ENCODE results near the gene ANKRD28.

Gene ANKRD28

DNA sequence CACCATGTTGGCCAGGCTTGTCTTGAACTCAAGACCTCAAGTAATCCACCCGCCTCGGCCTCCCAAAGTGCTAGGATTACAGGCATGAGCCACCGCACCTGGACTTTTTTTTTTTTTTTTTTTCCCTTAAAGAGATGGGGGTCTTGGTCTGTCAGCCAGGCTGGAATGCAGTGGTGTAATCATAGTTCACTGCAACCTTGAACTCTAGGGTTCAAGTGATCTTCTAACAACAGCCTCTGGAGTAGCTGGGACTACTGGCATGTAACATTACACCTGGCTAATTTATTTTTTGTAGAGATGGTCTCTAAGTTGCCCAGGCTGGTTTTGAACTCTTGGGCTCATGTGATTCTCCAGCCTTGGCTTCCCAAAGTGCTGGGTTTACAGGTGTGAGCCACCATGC, 81.6 kb downstream of the ANKRD28 start:
- no peak for DNase-seq

DNA sequence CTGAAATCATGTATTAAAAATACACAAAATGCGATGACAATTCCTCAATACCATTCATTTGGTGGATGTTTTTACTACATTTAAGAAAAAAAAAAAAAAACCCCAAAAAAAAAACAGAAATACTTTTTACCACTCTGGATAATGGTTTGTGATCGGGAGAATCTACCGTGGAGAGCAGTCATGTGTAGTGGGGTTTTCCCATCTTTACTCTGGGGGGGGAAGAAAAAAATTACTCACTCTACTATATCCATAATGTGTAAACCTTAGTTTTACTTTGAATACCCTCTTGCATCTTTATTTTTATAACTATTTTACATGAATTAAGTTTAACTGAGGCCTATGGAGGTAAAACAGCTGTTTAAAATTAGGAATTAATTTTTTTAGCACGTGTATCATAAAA, 83.3 kb downstream of the ANKRD28 start:
- no peak for DNase-seq

DNA sequence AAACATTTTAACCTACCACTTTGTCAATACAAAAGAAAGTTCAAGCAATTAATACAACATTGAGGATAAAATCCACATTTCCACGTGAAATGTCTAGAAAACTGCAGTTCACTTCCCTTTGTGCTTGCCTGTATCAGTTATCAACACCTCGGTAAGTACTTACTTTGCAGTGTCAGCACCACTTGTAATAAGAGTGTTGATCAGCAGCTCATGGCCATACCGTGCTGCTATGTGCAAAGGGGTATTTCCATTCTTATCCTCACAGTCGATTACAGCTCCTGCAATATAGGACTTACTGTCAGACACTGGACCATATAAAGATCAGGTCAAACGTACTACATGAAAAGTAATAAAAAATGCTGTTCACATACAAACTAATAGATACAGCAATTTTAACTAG, 84.4 kb downstream of the ANKRD28 start:
- DNase-seq, result no peak

DNA sequence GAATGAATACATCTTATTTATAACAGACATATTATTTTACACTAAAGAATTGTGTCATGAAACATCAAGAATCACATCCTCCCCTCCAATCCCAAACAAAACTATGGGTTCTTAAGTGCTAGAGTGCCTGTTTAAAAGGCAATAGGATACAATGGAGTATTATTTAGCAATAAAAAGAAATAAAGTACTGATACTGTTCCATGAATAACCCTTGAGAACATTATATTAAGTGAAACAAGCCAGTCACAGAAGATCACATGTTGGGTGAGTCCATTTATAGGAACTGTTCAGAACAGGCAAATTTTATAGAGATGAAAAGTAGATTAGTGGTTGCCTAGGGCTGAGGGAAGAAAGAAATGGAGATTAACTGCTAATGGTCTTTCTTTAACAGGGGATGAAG, 86.5 kb downstream of the ANKRD28 start:
- no peak for DNase-seq

DNA sequence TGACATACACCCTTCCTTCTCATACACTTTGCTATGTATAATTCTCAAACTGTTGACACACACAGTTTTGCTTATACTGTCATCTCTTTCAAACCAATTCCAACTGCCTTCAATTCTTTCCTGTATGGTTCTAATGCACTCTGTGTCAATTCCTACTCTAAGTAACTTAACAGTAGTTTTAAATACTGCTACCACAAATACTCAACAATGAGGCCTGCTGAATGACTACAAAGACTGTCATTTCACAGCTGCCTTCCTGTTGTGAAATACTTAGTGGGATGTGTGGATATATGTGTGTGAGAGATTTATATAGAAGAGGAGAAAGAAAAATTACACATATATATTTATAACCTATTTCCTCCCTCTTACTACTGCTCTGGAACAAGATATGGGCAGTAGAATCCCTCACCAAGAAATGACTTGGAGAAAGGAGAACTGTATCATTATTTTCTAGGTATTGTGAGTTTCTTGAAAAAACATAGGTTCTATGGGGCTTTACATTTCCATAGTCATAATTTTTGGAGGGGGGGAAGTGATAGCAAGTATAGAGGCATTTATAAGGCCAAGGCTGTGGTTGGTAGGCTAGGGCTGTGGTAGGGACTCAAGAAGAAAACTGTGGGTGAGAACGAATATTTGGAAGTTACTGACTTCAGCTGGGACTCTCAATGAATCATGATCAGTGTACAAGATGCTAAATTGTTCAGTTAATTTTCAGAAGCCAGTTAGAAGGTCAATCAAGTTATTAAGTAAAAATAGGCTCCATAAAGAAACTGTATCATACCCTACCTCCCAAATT, 88.7 kb downstream of the ANKRD28 start:
- DNase-seq, result no peak

DNA sequence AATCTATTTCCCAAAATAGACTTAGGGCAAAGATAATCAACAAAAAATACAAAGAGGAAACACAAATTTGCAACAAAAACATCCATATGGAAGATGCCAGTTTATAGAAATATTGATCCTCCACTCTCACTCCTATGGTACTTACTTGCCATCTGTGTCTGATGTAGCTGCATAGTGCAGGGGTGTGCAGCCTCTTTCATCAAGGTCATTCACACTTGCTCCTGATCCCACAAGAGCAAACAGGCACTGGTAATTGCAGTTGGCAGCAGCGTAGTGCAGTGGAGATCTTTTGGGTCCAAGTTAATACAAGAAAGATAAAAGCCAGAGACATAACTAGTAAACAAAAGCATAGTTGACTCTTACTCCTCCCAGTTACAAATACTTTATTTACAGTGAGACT, 90.0 kb downstream of the ANKRD28 start:
- DNase-seq, result no peak

DNA sequence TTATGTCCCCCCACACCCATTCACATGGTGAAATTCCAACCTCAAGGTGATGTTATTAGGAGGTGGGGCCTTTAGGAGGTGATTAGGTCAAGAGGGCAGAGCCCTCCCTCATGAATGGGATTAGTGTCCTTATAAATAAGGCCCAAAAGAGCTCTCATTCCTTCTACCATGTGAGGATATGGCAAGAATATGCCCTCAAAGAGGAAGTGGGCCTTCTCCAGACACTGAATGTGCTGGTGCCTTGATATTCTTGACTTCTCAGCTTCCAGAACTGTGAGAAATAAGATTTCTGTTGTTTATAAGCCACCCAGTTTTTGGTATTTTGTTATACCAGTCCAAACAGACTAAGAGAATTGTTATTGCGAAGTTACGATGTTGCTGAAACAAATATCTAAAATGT, 94.4 kb downstream of the ANKRD28 start:
- DNase-seq, result no peak

DNA sequence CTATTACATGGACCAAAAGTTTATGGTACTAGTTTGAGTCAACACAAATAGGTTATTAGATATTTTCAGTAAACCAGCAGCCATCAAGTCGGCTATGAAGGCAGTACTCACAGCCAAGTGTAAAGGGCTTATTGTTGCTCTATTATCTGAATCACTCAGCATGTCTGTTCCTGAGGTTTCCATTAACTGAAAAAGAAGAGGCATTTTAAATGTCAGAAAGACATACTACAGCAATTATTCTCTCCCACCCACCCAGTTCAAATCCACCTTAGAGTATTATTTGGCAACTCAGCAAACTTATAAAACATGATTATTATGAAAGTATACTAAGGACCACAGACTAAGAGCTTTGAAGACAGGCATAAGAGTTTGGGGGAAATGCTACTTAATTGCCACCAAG, 103.2 kb downstream of the ANKRD28 start:
- no peak for DNase-seq

DNA sequence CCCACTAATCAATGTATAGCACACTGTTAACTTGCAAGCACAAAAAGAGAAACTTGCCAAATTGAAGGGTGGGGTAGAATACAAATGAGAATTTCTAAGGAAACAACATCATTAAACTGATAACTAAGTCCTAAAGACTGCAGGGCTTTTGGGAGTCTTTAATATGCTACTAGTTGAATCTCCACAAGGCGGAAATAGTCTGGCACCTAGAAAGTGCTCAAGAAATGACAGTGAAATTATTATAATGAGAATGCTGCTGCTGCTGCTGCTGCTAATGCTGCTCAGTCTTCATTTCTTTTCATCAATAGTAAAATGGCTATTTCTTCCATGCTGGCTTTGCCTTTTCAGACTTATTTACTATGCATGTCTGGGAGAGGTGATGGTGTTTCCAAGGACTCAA, 104.4 kb downstream of the ANKRD28 start:
- DNase-seq, result no peak

DNA sequence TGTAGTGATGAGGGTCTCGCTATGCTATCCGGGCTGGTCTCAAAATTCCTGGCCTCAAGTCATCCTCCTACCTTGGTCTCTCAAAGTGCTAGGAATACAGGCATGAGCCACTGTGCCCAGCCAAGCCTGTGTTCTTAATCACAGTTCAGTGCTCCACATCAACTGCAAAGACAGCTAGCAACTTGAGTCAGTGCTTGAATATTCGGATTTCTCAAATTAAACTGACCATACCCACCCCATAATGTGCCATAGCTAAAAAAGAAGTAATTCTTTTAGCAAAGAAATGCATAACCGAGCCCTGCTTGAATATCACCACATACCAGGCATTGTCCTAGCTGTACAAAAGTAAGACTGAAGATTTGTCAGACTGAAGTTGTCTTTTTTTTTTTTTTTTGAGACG, 107.0 kb downstream of the ANKRD28 start:
- DNase-seq, result no peak

DNA sequence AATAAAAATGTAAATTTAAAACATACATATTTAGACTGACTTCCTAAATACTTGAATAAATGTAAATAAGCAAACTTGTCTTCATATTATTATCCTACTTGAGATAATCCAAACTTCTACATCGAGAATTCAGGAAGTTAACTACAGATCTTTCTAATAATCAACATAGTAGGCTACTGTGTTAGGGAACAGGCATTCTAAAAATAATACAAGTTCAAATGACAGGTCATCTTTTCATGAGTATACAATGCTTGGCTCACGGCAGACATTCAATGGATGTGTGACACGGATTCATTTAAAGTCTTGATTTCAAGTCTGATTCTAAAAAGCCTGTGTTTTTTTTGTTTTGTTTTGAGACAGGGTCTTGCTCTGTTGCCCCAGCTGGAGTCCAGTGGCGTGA, 107.5 kb downstream of the ANKRD28 start:
- no peak for DNase-seq

DNA sequence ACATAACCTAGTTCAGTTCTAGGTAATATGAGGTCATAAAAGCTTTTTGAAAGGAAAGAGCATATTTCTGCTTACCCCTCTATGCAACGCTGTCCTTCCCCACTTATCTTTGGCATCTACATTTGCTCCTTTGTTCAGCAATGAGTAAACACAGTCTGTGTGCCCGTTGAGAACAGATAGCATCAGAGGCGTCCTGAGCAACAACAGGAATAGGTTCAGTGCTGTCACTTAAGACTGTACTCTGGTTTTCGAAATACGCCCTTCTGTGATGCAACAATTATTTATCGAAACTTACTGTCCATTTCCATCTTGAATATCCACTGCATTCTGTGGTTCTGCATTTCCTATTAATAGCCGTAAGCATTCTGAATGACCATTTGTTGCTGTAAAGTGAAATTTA, 111.9 kb downstream of the ANKRD28 start:
- DNase-seq, result no peak

DNA sequence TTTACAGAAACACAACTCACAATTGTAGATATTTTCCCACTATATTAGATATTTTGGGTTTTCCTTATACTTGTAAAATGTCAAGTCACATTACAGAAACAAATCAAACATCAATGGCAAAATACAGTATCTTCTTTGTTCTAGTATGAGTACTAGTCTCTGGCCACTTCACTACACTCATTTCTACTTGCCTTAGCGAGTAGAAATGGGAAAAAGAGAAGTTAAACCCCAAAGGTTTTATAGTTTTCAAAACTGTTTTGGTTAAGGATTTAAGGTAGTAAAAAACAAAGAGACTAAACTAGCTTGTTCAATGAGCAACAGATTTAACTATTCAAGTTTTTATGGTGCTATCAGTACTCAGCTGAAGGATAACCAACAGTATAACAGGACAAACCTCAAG, 114.5 kb downstream of the ANKRD28 start:
- no peak for DNase-seq

DNA sequence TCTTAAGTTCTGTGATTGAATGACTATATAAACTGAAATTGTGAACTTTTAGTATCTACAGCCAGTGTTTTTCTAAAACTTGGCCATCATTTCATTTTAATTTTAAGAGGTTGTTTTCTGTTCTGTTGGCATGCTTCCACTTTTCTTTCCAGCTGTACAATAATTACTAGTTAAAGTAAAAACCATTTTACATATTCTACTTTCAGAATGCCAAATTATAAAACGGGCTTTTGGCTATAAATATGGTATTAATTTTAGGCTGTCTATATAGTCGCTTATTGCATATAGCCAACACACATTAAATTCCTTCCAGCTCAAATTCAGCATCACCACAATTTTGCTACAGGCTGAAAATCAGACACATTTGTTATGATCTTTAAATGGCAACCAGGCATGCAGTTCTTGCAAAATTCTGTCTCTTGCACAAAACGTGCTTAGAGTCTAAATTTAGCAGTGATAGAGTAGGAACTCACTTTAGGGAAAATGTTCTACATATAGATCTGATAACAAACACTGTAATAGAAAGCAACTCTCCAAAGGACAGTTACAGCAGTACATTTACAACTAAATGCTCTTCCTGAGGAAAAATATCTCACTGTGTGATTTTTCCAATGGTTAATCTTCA, 115.1 kb downstream of the ANKRD28 start:
- DNase-seq, result no peak

DNA sequence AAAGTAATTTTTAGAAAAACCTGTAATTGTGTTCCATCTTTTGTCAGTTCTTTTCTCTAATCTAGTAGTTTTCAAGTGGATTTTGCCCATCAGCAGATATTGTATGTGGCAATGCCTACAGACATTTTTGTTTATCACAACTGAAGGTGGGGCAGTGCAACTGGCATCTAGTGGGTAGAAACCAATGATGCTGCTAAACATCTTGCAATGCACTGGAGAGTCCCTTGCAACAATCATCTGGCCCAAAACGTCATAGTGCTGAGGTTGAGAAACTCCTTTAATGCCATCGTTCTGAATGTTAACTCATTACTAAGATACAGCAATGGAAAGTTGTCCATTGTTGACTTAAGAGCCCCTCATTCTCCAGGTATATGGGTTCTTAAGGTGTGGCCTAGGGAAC, 116.1 kb downstream of the ANKRD28 start:
- no peak for DNase-seq

DNA sequence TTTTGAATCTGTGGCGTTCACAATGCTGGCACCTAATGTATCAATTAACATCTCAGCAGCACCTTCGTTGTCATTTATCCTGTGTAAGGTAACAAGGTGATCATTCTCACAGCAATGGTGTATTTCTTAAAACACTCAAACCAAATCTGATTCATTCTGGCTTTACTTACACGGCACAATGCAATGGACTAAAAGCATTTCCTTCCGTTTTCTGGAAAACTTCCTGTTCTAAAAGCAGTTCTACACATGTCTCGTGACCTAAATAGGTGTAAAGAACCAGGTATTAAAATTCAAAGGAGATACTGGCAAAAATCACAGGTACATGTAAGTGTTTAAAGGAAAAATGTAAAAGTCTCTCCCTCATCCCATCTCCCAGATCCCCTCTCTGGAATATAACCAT, 118.5 kb downstream of the ANKRD28 start:
- DNase-seq, result no peak

DNA sequence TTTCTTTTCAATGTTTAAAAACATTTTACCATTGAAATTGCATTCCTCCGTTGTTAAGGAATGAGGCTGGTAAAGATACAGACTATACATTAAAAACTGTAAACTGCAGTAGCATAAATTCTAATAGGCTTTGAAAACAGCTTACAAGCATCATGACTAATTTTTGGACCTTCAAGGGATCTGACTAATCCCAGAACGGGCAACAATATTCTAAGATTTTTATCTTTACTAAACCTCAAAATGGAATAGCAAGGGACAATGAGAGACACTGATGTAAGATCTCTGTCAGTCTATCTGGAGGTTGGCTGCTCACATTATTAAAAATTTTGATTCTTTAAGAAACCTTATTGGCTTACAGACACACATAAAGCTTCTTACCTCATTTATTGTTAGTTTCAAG, 121.5 kb downstream of the ANKRD28 start:
- DNase-seq, result no peak

DNA sequence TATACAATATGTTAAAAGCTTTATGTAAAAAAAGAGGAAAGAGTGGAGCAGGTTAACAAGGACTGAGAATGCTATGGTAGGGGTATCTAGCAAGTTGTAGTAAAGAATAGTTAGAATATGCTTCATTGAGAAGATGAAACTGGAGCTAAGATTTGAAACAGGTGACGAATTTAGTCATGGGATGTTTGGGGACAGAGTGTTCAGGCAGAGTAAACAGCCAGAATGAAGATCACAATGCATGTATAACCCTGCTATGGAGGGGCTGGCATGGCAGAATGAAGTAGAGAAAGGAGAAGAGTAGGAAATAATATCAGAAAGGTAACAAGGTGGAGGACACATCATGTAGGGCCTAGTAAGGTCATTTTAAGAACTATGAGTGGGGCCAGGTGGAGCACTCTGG, 124.2 kb downstream of the ANKRD28 start:
- DNase-seq, result no peak

DNA sequence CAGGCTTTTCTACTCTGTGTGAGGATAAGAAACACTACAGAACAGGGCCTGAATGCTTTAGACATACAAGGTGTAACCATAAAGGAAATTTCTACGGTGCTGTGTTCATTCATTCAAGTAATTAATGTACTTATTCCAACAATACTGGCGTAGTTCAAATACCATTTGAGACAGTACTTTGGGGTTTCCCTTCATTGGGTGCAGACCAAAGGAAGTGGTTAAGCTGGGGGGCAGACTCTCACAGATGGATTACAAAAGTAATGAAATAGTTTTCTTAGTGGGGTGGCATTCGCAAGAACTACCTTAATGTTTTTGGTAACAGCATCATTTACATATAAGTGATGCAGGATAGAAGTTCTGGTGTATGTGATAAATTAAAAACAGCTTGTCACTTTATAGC, 130.3 kb downstream of the ANKRD28 start:
- DNase-seq, result peak; percentile 67

DNA sequence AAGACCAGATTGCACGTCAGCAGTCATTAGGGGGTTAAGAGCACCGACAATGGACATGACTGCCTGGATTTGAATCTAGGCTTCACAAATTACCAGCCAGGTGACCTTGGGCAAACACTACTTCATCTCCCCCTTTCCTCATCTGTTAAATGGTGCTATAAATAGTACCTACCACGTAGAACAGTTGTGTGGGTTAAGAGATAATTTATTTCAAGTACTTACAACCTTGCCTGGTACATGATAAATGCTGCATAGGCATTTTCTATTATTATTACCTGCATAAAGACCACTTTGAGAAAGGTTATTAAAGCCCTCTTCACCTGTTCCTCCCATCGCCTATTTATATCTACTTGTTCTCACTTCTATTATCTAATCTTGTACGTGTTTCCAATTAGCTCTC, 131.5 kb downstream of the ANKRD28 start:
- no peak for DNase-seq

DNA sequence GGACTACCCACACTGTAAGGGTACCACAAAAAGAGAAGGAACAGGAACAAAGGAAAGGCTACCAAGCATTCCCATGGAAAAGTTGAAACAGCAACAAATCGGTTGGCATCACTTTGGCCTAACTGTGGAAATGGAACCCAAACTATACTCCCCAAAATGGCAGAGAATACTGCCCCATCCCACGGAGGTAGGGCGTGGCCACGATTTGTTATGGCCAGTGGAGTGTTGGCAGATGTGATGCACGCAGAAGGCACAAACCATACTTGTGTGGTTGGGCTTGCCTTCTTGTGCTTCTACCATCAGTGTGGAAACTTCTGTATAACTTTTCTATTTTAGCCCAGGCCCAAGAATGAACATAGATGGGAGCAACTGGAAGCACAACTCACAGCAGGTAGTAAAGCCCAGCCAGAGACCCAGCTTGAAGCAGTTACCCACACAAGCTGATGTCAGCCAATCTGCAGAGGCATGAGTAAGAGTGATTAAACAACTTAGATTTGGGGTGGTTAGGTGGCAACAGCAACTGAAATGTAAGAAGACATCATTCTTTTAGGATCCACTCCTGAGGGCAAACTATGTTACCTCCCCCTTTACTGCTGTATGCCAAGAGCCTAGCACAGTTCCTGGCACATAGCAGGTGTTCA, 132.1 kb downstream of the ANKRD28 start:
- DNase-seq, result no peak

DNA sequence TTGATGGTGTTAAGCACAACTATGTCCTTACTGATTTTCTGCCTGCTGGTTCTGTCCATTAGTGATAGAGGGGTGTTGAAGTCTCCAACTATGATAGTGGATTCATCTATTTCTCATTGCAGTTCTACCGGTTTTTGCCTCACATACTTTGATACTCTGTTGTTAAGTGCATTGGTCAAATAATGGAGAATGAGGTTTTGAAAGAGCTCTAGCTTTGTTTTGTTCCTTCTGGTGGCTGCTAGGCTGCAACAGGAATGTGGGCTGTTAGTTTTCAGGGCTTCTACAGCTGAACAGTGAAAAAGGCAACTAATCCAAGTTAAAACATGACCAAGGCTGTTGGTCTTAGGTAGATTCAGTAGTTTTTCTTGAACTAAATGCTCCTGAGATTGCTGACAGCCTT, 133.6 kb downstream of the ANKRD28 start:
- no peak for DNase-seq

DNA sequence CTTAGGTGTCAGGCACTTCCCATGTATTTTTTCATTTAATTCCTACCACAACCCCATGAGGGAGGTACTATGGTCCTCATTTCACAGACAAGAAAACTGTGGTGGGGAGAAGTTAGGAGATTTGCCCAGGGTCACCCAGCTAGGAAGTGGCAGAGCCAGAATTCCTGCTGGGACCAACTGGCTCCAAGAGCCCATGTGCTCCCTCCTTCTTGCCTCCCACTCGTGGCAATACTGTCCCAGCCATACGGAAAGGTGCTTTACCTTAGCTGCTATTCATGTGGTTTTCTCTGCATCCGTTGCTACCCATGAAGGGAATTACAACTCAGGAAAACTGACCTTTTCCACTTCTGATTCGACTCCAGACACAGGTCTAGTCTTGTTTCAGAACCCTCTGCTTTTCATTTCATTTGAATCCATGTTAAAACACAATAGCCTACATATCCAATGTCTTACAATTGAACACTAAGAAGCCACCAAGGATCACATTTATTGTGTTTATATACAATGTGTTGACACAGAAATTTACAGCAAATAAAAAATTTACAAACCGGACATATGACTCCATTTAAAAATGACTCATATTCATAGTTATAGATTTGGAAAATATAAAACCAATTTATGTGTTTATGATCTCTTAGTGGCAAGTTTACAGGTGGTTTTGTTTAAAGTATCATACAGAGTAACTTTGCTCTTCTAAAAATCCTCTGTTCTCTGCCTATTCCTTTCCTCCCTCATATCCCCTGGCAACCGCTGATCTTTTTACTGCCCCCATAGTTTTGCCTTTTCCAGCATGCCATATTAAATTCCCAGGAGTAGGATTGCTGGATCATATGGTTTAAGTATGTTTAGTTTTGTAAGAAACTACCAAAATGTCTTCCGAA, 137.5 kb downstream of the ANKRD28 start:
- no peak for DNase-seq
